Activated T-cell treated with anti-CD3 and anti-CD28 coated beads for 48 hours (primary cell): ENCODE data around the gene SLC28A3.
A peak's percentile ranks its signal among the peaks of the same experiment; 100 is the strongest.

Source experiments
- DNase-seq: peaks from one replicate; pipeline ENCODE4 v3.0.0-alpha.2; 2020; ENCODE audit warnings: low read depth

Gene SLC28A3

GRCh38 chr9:84297162-84297821, 43.3 kb downstream of the SLC28A3 start:
- DNase-seq = no peak

DNA sequence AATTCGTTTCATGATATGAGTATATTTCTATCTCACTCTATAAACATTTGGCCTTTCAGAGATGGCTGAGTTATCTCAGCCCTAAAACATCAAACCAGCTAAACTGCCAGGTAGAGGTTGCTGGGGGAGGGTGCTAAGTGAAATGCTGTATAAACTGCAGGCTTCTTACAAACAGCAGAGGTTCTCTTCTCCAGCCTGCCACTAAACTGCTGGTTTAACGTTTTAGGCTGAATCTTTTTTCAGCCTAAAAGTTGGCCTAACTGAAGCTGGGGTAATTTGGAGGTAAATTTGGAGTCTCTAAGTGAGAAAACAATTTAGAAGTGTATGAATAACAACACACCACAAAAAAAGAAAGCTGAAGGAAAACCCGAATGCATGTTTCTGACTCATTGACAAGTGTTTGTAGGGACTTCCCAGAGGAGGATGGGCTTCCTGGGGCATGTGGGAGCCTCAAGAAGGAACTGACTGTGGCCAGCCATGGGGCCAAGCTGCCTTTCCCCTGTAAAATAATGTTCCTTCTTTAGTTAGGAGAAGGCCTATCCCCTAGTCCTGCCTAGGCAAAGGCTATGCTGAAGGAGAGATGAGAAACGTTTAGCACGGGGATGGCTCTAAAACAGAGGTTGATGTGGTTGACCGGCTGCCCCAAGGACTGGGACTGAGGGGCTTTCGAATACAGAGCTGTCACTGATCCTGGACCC, 44.3 kb downstream of the SLC28A3 start:
- DNase-seq = peak; percentile 43

GRCh38 chr9:84294241-84294950, 46.2 kb downstream of the SLC28A3 start:
- no peak for DNase-seq

- DNase-seq = no peak
Observed at GRCh38 chr9:84293001-84293798, 47.4 kb downstream of the SLC28A3 start.

GRCh38 chr9:84285381-84285780, 55.2 kb downstream of the SLC28A3 start:
- DNase-seq = no peak

GRCh38 chr9:84283946-84284345, 56.6 kb downstream of the SLC28A3 start:
- no peak for DNase-seq

GRCh38 chr9:84278130-84278529, 62.4 kb downstream of the SLC28A3 start:
- DNase-seq = no peak

- no peak for DNase-seq
Observed at GRCh38 chr9:84277646-84278045, 62.9 kb downstream of the SLC28A3 start.

GRCh38 chr9:84276741-84277140, 63.8 kb downstream of the SLC28A3 start:
- no peak for DNase-seq

DNA sequence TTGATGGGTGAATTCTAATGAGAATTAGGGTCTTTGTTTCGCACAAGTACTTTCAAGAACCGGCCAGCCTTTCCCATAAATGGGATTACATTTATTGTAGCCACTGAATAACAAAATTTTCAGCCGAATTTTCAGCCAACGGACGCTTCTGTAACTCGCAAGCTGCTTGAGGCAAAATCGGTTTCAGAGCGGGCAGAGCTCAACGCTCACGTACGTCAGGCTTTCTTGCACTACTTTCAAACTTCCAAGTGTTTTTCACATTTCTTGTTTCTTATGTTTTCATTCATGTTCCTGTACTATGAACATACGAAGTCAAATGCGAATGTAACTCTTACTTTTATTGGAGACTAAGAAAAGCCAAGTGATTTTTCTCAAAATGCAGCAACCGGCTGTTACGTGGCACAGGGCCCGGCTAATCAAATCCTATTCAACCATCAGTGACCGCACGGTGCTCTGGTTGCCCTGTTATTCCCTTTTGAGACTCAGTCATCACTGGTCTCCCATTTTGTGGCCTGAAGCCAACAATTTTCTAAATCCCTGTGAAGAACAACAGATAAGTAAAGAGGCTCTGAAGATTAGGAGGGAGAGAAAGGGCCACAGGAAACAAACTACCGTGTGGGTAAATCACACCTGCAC, 68.5 kb downstream of the SLC28A3 start:
- DNase-seq = no peak

DNA sequence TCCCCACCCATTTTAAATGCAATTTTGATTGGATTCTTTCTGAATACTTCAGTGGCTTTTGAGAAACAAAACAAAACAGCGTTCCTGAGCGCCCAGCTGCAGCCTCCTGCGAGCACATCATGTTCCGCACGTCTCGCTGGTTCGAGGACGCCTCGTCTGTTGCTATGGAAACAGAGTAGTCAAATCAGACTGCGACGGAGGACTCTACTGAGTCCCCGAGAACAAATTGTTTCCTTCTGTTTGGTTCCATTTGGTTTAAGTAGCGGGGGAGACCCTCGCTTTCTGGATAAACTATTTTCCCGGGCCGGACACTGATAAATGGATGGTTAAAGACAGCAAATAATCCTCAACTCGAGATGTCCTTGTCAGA, 69.0 kb downstream of the SLC28A3 start:
- peak; percentile 50 for DNase-seq

- DNase-seq = no peak
Observed at GRCh38 chr9:84270847-84271530, 69.6 kb downstream of the SLC28A3 start.

- DNase-seq = no peak
Observed at GRCh38 chr9:84266087-84266561, 74.4 kb downstream of the SLC28A3 start.

GRCh38 chr9:84264307-84265029, 76.1 kb downstream of the SLC28A3 start:
- DNase-seq = no peak

- peak; percentile 41 for DNase-seq
Observed at GRCh38 chr9:84261070-84261746, 79.3 kb downstream of the SLC28A3 start.

- no peak for DNase-seq
Observed at GRCh38 chr9:84258371-84258770, 82.2 kb downstream of the SLC28A3 start.

DNA sequence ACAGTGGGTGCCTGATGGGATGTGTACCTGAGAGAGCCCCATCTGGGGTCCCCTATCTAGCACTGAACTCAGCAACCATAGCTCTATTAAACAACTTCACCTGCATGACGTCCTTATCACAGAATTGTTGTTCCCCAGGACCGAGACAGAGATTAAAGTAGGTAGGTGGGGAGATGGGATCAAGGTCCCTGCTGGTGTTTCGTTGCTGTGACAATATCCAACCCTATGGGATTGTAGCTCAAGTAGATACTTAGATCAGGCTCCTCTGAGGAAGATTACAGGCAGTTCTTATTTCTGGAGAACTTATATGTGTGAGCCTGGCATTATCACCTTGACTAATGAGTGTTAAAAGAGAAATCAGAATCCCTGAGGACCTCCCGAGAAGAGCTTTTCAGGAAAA, 84.9 kb downstream of the SLC28A3 start:
- DNase-seq = no peak

- no peak for DNase-seq
Observed at GRCh38 chr9:84254972-84255371, 85.6 kb downstream of the SLC28A3 start.

- no peak for DNase-seq
Observed at GRCh38 chr9:84251921-84252320, 88.6 kb downstream of the SLC28A3 start.

DNA sequence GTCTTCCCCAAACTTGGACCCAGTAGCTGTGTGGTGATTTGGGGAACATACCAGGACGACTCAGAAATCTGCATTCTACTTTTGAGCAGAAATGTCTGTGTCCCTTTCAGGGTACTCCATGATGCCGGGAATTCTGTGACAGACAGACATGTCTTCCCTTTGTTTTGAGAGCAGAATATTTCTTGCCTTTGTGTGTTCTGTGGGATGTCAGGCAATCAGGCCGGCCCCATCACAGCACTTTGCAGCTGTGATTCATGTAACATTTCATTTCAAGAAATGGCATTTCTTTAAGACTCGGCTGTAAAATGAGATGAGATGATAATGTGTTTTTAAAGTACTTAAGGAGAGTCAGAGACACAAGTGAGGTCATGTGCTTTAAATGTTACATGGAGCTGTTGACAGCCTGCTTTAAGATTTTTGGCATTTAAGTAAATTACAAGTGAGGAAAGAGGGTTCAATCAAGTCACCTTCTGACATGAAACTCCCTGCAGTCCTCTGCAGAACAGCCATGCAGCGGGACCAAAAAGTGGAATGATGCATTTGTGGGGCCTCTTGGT, 98.7 kb downstream of the SLC28A3 start:
- DNase-seq = no peak
